ENCODE measurements around the gene ANKRD11.

DNA sequence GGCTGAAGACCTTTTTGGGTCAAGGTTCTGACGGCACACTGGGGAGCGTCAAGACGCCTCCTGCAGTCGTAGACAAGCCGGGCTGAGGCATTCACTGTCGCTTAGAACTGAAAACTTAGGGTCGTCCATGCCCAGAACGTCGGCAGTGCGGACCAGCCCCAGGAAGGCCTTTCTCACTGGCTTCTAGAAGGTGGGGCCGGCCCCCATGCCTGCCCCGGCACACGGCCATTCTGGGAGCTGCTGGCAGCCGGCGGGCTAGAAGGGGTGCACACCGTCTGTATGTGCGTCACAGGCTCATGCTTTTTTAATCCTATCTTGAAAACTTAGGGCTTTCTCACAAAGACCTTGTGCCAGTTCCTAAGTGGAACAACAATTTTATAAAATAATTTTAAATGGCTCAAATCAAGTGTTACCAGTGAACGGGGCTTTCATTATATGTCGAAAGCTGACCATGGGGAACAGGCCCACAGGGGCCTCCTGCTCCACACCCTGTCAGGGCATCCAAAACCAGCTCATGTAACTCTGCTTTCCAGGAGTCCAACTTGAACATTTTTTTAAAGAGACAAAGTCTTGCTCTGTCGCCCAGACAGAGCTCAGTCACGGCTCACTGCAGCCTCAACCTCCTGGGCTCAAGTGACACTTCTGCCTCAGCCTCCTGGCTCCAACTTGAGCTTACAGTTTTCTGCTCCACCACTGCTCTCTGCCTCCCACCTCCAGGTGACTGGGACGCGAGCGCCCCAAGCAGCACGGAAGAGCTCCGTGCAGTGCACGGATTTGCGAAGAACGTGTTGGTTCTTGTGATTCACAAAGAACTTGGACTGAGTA, 111.2 kb downstream of the ANKRD11 start:
- TF ChIP-seq, protein P1, sequence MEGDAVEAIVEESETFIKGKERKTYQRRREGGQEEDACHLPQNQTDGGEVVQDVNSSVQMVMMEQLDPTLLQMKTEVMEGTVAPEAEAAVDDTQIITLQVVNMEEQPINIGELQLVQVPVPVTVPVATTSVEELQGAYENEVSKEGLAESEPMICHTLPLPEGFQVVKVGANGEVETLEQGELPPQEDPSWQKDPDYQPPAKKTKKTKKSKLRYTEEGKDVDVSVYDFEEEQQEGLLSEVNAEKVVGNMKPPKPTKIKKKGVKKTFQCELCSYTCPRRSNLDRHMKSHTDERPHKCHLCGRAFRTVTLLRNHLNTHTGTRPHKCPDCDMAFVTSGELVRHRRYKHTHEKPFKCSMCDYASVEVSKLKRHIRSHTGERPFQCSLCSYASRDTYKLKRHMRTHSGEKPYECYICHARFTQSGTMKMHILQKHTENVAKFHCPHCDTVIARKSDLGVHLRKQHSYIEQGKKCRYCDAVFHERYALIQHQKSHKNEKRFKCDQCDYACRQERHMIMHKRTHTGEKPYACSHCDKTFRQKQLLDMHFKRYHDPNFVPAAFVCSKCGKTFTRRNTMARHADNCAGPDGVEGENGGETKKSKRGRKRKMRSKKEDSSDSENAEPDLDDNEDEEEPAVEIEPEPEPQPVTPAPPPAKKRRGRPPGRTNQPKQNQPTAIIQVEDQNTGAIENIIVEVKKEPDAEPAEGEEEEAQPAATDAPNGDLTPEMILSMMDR (IDR thresholded peaks at IDR 0.05; ENCODE audit: low read length), result no peak
- TF ChIP-seq EZH2 (optimal IDR thresholded peaks at IDR 0.05; ENCODE audit: low read depth, low read length) (no peak), EZH2phosphoT487 (IDR thresholded peaks at IDR 0.05; ENCODE audit: low read length) (no peak)

All from MM.1S (cell line).